ENCODE measurements around the gene SAFB2.
A peak's percentile ranks its signal among the peaks of the same experiment; 100 is the strongest.

The SAFB2 gene

GRCh38 chr19:5607318-5608275 is 15.0 kb downstream of the SAFB2 start:
- no peak for DNase-seq (ENCODE audit: low read depth in 2 of 2)

GRCh38 chr19:5605362-5605761 is 17.2 kb downstream of the SAFB2 start:
- DNase-seq (ENCODE audit: low read depth in 2 of 2), result no peak

- DNase-seq (ENCODE audit: low read depth in 2 of 2), result no peak
Observed at GRCh38 chr19:5603626-5604025, 18.9 kb downstream of the SAFB2 start.

DNA sequence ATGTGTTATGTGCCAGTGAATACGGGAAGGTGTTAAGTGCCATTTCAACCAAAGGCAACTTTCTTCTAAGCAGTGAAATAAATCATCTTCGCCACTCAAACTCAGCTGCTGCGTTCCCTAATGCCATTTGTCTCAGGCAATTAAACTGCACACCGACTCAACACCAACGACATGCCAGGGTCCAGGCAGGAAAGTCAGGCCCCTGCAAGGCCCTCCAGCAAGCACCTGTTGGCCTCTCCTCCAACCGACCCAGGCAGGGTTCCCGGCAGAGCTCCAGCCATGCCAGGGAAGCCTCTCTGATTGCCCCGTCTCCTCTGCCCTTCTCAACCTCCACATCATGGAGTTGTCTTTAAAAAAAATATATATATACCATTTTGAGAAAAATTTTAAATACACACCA is 21.8 kb downstream of the SAFB2 start:
- DNase-seq (ENCODE audit: low read depth in 2 of 2), result no peak

GRCh38 chr19:5595745-5596144 is 26.8 kb downstream of the SAFB2 start:
- DNase-seq (ENCODE audit: low read depth in 2 of 2), result no peak

- DNase-seq (ENCODE audit: low read depth in 2 of 2), result no peak
Observed at GRCh38 chr19:5595129-5595528, 27.4 kb downstream of the SAFB2 start.

DNA sequence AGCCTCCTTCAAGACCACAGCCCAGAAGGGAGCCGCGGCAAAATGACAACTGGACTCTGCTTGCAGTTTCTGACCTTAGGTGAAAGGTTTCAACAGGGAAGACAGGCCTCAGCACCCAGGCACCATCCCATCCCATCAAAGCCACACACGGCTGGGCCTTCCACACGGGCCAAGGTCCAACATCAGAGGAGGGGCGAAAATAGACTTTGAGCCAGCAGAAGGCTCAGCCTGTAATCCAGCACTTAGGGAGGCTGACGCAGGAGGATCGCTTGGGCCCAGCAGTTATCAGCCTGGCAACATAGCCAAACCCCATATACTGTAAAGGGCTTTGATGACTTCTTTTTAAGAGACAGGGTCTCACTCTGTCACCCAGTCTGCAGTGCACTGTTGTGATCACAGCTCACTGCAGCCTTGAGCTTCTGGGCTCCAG is 28.0 kb downstream of the SAFB2 start:
- DNase-seq (ENCODE audit: low read depth in 2 of 2), result no peak

GRCh38 chr19:5593343-5594255 is 29.0 kb downstream of the SAFB2 start:
- no peak for DNase-seq (ENCODE audit: low read depth in 2 of 2)

DNA sequence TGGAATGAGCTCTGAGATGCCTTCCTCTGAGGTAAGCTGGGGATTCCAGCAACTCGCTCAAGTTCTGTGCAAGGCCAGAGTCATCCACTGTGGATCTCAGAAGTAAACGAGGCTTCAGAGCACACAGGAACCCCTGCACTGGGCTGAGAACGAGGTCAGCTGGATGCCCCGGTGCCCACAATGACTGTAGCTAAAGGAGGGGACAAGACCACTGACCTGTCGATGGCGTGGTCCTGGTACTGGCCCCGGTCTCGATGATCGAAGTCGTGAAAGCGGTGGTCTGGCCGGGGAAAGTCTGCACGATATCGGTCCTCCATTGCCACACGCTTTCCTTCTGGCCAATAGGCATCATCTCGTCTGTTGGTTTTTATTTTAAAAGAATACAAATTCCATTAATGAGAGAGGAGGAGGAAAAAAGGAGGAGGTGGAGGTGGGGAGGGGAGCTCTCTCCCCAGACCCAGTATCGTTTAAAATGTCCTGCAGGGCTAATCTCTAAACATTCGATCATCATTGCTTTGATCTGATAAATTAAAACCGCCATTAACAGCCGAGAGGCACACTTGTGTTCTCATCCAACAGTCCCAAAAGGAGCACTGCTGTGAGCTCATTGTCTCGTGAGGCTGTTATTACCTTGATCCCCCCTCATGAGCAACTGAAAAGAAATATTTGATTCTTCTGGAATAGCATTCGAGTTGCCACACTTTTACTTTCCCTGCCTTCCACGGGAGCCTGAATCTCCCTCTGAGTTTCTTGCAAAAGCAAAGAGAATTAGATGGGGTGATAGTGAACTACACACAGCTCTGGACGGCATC is 29.8 kb downstream of the SAFB2 start:
- no peak for DNase-seq (ENCODE audit: low read depth in 2 of 2)

- no peak for DNase-seq (ENCODE audit: low read depth in 2 of 2)
Observed at GRCh38 chr19:5591476-5591875, 31.1 kb downstream of the SAFB2 start.

DNA sequence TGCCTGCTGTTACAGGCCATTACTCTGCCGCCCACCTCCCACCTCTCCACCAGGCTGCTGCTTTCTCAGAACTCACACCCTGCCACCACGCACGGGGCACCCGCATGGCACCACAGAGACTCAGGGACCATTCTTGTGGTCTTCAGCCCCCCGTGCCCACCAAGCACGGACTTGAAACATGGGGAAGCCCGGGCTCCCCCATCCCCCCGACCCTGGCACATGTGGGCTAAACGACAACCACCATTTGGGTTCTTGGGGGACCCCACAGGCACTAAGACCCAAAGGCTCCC is 31.8 kb downstream of the SAFB2 start:
- DNase-seq (ENCODE audit: low read depth in 2 of 2), result no peak

GRCh38 chr19:5590151-5590864 is 32.3 kb downstream of the SAFB2 start:
- no peak for DNase-seq (ENCODE audit: low read depth in 2 of 2)

DNA sequence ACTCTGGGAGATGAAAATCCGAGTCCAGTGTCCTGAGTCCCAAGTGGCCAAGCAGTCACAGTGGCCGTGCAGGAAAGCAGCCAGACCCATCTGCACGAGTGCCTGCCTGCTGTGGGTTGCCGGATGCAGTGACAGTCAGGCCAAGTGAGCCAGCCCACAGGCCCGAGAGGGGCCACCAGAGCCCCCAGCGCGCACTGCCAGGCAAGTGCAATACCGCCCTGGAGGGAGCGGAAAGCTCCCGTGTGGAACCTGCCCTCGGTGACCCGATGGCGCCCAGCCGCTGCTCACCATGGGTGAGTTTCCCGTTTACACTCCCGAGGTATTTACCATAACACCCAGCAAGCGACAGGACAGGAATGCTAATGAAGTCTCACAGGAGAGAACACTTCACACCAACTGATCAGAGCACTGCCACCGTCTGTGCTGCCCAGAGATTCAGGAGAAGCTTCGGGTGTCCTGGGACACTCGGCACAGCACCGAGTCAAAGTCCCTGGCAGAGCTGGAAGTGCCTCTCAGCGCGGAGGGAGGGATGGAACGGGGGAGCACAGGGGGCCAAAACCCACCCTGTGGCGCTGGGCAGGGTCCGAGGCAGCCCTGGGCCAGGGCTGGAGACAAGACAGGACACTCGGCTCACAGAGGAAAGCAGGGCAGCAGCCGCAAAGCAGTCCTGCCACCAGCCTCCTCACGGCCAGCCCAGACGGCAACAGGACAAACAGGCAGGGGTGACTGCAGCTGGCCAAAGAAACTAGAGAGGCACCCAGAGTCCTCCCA is 33.5 kb downstream of the SAFB2 start:
- no peak for DNase-seq (ENCODE audit: low read depth in 2 of 2)

DNA sequence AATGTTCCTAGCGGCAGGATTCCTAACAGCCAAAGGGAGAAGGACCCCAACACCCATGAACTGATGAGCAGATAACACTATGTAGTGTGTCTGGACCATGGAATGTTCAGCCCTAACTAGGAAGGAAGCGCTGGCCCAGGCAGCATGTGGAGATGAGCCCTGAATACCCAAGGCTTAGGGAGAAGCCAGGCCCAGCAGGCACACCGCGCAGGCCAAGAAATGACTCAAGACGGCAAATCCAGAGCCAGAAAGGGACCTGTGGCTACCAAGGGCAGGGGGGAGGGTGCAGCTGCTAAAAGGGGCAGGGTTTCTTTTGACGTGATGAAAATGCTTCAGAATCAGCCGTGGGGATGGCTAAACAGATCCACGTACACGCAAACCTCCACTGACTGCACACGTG is 34.1 kb downstream of the SAFB2 start:
- DNase-seq (ENCODE audit: low read depth in 2 of 2), result no peak

GRCh38 chr19:5587661-5588060 is 34.9 kb downstream of the SAFB2 start:
- no peak for DNase-seq (ENCODE audit: low read depth in 2 of 2)

GRCh38 chr19:5587071-5587455 is 35.5 kb downstream of the SAFB2 start:
- DNase-seq (ENCODE audit: low read depth in 2 of 2), result no peak

- DNase-seq (ENCODE audit: low read depth in 2 of 2), result no peak
Observed at GRCh38 chr19:5586300-5587070, 36.1 kb downstream of the SAFB2 start.

- DNase-seq (ENCODE audit: low read depth in 2 of 2), result peak; percentile 11 to 35
Observed at GRCh38 chr19:5585461-5586299, 36.9 kb downstream of the SAFB2 start.

- no peak for DNase-seq (ENCODE audit: low read depth in 2 of 2)
Observed at GRCh38 chr19:5580161-5580571, 42.4 kb downstream of the SAFB2 start.

All from stimulated activated CD4-positive, alpha-beta T cell treated with anti-CD3 and anti-CD28 coated beads, Interleukin-12 subunit alpha, Interleukin-12 subunit beta, amount 100 ng/mL, for 24 hours (primary cell).